ENCODE results near the gene CDK16. TPM values are rescaled to one million over a fixed set of nuclear protein-coding genes. Genes with fewer than 3 reads are reported as not detected.

Gene CDK16
- polyA plus RNA-seq, 1 of the 3 experiments (the other 2 are of a cell fraction) = 116 TPM

GRCh38 chrX:47233333-47234113 is 15.0 kb downstream of the CDK16 start:
- POLR2A ChIA-PET = interaction anchor here (0.6 to 2.4 kb wide), 8 partner anchors 12 to 290 kb away, joined by 3 to 10 read pairs (median 4); partner anchors contain the start of genes NDUFB11 and RBM10
- TF ChIP-seq PBX3 (IDR thresholded peaks at IDR 0.05) = no peak
- TF ChIP-seq YY1 (IDR thresholded peaks at IDR 0.05; ENCODE audit: low read depth) = peak; percentile 86
- TF ChIP-seq NRF1 (IDR thresholded peaks at IDR 0.05; ENCODE audit: low read depth, low read length) = peak; percentile 75
- TF ChIP-seq MXI1 (IDR thresholded peaks at IDR 0.05; ENCODE audit: low read depth, low read length) = 0 out of 2 replicates have a peak, but pooled peaks have one; percentile 4
- TF ChIP-seq CTCF (IDR thresholded peaks at IDR 0.05) = no peak
- peak; percentile 66; the same call in 1 of the 2 replicates for TF ChIP-seq TAF1 (IDR thresholded peaks at IDR 0.05; ENCODE audit: borderline replicate concordance, low read depth, low read length)
- peak; percentile 40; the same call in 1 of the 2 replicates for TF ChIP-seq MAX (IDR thresholded peaks at IDR 0.05; ENCODE audit: low read depth)
- no peak for TF ChIP-seq TCF12 (IDR thresholded peaks at IDR 0.05)
- TF ChIP-seq ZBTB33 (IDR thresholded peaks at IDR 0.05; ENCODE audit: borderline replicate concordance, low read depth) = no peak
- peak; percentile 41 for TF ChIP-seq CHD2 (IDR thresholded peaks at IDR 0.05; ENCODE audit: low read length, partially characterized antibody)
- no peak for TF ChIP-seq REST (IDR thresholded peaks at IDR 0.05; ENCODE audit: low read depth, low read length)
- TF ChIP-seq USF2 (IDR thresholded peaks at IDR 0.05; ENCODE audit: borderline replicate concordance, low read depth, low read length) = no peak
- peak; percentile 31; the same call in 1 of the 2 replicates for TF ChIP-seq RFX5 (IDR thresholded peaks at IDR 0.05; ENCODE audit: low read length)
- no peak for TF ChIP-seq GABPA (IDR thresholded peaks at IDR 0.05; ENCODE audit: low read depth)
- TF ChIP-seq IRF3 (IDR thresholded peaks at IDR 0.05; ENCODE audit: low read depth, low read length) = no peak
- peak; percentile 92 for DNase-seq
- WGBS (ENCODE audit: low lambda C conversion rate) = 1% methylated on average over 46 of the region's 51 CpGs
- Histone ChIP-seq H2AFZ (ENCODE audit: low read depth) (peak overlapping the region; percentile 87), H3K9me2 (no peaks in the 10 kb centered on the region), H3K9ac (peak overlapping the region; percentile 93), H4K20me1 (ENCODE audit: insufficient read depth) (peaks cover 33% of the 10 kb centered on the region), H3K27me3 (ENCODE audit: insufficient read depth) (no peaks in the 10 kb centered on the region), H3K4me1 (ENCODE audit: control insufficient read depth in 1 of 2, insufficient read depth in 2 of 2, low read depth in 1 of 2, low read length in 1 of 2) (peaks cover 0 to 10% of the 10 kb centered on the region in 2 experiments; a peak in 2 of 4 replicates), H3K9me3 (no peaks in the 10 kb centered on the region), H3K4me2 (peak overlapping the region; percentile 97), H3K79me2 (ENCODE audit: insufficient read depth) (peaks cover 49% of the 10 kb centered on the region), H3K36me3 (replicated peaks in 1 of 2; ENCODE audit: control insufficient read depth in 1 of 2, insufficient read depth in 2 of 2, low read length in 1 of 2) (peaks cover 3 to 11% of the 10 kb centered on the region in 2 experiments), H3K4me3 (ENCODE audit: low read depth in 2 of 2, low read length in 1 of 2) (peak overlapping the region; percentile 78 to 83), H3F3A (replicated peaks; ENCODE audit: insufficient read depth) (peaks cover 23% of the 10 kb centered on the region), H3K27ac (ENCODE audit: low read depth in 2 of 2, low read length in 1 of 2) (peak overlapping the region; percentile 92 to 97)
- CTCF ChIA-PET = no interaction called here

Measured in SK-N-SH (cell line).